ENCODE data around the gene TMC1.

GRCh38 chr9:72728031-72728770, 206.8 kb downstream of the TMC1 start:
- no peak; the same call in 1 of the 2 replicates for TF ChIP-seq CTCF (IDR thresholded peaks at IDR 0.05)
- no peak for TF ChIP-seq TCF7L2 (IDR thresholded peaks at IDR 0.05; ENCODE audit: low read depth, low read length)
- no peak for TF ChIP-seq POLR2AphosphoS5 (IDR thresholded peaks at IDR 0.05; ENCODE audit: low read depth, low read length)
- no peak for TF ChIP-seq REST (IDR thresholded peaks at IDR 0.05; ENCODE audit: insufficient read depth in 1 of 2, low read depth in 2 of 2, low read length in 1 of 2)
- no peak for TF ChIP-seq SIN3A (IDR thresholded peaks at IDR 0.05; ENCODE audit: borderline replicate concordance, insufficient read depth, low read depth, low read length)

Data from Panc1 (cell line).